HFFc6 (cell line): Measurements from ENCODE around the gene ATG14. TPM values are rescaled to one million over a fixed set of nuclear protein-coding genes. Genes with fewer than 3 reads are reported as not detected.

Experiments
- DNase-seq: peaks from one replicate; pipeline ENCODE4 v3.0.0-alpha.2; 2018
- H3K27ac Mint-ChIP-seq: 2 replicates; pipeline ENCODE4 v1.8.0; 2020; ENCODE audit warnings: mild to moderate bottlenecking, mixed read lengths
- H3K27me3 Mint-ChIP-seq: 2 replicates; pipeline ENCODE4 v1.8.0; 2021; ENCODE audit warnings: mild to moderate bottlenecking, moderate library complexity, mixed read lengths; ENCODE audit not compliant: insufficient read depth
- H3K36me3 Mint-ChIP-seq: 2 replicates; pipeline ENCODE4 v1.8.0; 2021; ENCODE audit warnings: low read depth, mixed read lengths
- H3K4me1 Mint-ChIP-seq: 2 replicates; pipeline ENCODE4 v1.8.0; 2020; ENCODE audit warnings: low read depth, mixed read lengths
- H3K4me3 Mint-ChIP-seq: 2 replicates; pipeline ENCODE4 v1.8.0; 2020; ENCODE audit warnings: mild to moderate bottlenecking, moderate library complexity, mixed read lengths
- H3K9me3 Mint-ChIP-seq: 2 replicates; pipeline ENCODE4 v1.8.0; 2020; ENCODE audit warnings: mild to moderate bottlenecking, mixed read lengths
- CTCF ChIP-seq: fragments of 200-600 bp; sonication (generic); IDR thresholded peaks from 2 replicates; pipeline ENCODE4 v1.5.0; 2021; ENCODE audit warnings: antibody characterized with exemption, mild to moderate bottlenecking
- total RNA-seq, 6 experiments: library from RNA; stranded (reverse); fragmentation: NEBNext Ultra II Directional; extraction: Animal tissue kit (Norgen Biotek cat#: 25700); gene quantifications; 2 replicates in 1 of 6; 3 replicates in 5 of 6; pipeline ENCODE4 v1.2.3, GENCODE V29; 2021

Gene ATG14
- total RNA-seq, 6 experiments from 2014 or later: 7.9 to 9.2 (median 8.5) TPM

- no peak for TF ChIP-seq CTCF
- no peaks in the 10 kb centered on the region for H3K36me3 Mint-ChIP-seq
- H3K4me1 Mint-ChIP-seq: peaks cover 64% of the 10 kb centered on the region
- no peak for DNase-seq
- no peaks in the 10 kb centered on the region for H3K9me3 Mint-ChIP-seq
- no peak overlapping the region for H3K4me3 Mint-ChIP-seq
- H3K27me3 Mint-ChIP-seq: peaks cover 3% of the 10 kb centered on the region
- no peak overlapping the region for H3K27ac Mint-ChIP-seq
Measured at GRCh38 chr14:55451950-55452349, 40.3 kb upstream of the ATG14 start.

- Mint-ChIP-seq H3K4me1 (peaks cover 69% of the 10 kb centered on the region), H3K4me3 (no peak overlapping the region), H3K9me3 (no peaks in the 10 kb centered on the region), H3K36me3 (no peaks in the 10 kb centered on the region), H3K27ac (no peak overlapping the region), H3K27me3 (peaks cover 3% of the 10 kb centered on the region)
- DNase-seq: no peak
- TF ChIP-seq CTCF: no peak
Measured at GRCh38 chr14:55451398-55451797, 39.8 kb upstream of the ATG14 start.

DNA sequence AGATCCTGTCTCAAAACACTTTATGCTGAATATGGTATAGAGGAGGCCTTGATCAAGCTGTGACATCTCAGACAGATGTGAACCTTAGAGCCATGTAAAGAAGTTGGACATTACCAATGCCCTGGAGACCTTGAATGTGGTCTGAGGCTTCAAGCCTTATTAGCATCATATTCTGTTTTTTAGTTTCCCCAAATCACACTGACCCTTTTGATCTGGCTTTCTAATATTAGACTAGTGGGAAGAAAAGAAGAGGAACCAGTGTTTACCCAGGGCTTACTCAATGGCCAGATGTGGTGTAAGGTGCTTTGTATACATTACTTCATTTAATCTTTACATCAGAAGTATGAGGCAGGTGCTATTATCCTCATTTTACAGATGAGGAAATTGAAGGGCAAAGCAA, 39.4 kb upstream of the ATG14 start:
- Mint-ChIP-seq H3K27me3 (peaks cover 3% of the 10 kb centered on the region), H3K36me3 (no peaks in the 10 kb centered on the region), H3K4me1 (peaks cover 73% of the 10 kb centered on the region), H3K9me3 (no peaks in the 10 kb centered on the region), H3K4me3 (no peak overlapping the region), H3K27ac (no peak overlapping the region)
- DNase-seq: no peak
- TF ChIP-seq CTCF: no peak

GRCh38 chr14:55450539-55450938, 38.9 kb upstream of the ATG14 start:
- H3K9me3 Mint-ChIP-seq: no peaks in the 10 kb centered on the region
- TF ChIP-seq CTCF: no peak
- no peak overlapping the region for H3K27ac Mint-ChIP-seq
- peaks cover 75% of the 10 kb centered on the region for H3K4me1 Mint-ChIP-seq
- no peak for DNase-seq
- H3K4me3 Mint-ChIP-seq: no peak overlapping the region
- no peaks in the 10 kb centered on the region for H3K36me3 Mint-ChIP-seq
- peaks cover 3% of the 10 kb centered on the region for H3K27me3 Mint-ChIP-seq

DNA sequence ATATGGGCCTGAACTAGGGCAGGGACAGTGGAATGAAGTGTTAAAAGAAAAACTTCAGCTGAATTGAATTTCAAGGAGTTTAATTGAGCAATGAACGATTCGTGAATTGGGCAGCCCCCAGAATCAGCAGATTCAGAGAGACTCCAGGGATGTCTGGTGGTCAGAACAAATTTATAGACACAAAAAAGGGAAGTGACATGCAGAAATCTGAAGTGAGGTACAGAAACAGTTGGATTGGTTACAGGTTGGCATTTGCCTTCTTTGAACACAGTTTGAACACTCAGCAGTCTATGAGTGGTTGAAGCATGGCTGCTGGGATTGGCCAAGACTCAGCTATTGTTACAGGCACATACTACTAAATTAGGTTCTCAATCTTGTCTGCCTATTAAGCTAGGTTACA, 38.5 kb upstream of the ATG14 start:
- Mint-ChIP-seq H3K36me3 (no peaks in the 10 kb centered on the region), H3K27ac (no peak overlapping the region), H3K9me3 (no peaks in the 10 kb centered on the region), H3K27me3 (peaks cover 3% of the 10 kb centered on the region), H3K4me1 (peaks cover 75% of the 10 kb centered on the region), H3K4me3 (no peak overlapping the region)
- TF ChIP-seq CTCF: no peak
- DNase-seq: no peak

GRCh38 chr14:55449116-55449515, 37.5 kb upstream of the ATG14 start:
- TF ChIP-seq CTCF: no peak
- no peak overlapping the region for H3K4me3 Mint-ChIP-seq
- no peak overlapping the region for H3K27ac Mint-ChIP-seq
- H3K27me3 Mint-ChIP-seq: no peaks in the 10 kb centered on the region
- H3K9me3 Mint-ChIP-seq: no peaks in the 10 kb centered on the region
- H3K36me3 Mint-ChIP-seq: no peaks in the 10 kb centered on the region
- peaks cover 66% of the 10 kb centered on the region for H3K4me1 Mint-ChIP-seq
- DNase-seq: no peak
